Measurements from ENCODE around the gene RDH8.

Gene RDH8

DNA sequence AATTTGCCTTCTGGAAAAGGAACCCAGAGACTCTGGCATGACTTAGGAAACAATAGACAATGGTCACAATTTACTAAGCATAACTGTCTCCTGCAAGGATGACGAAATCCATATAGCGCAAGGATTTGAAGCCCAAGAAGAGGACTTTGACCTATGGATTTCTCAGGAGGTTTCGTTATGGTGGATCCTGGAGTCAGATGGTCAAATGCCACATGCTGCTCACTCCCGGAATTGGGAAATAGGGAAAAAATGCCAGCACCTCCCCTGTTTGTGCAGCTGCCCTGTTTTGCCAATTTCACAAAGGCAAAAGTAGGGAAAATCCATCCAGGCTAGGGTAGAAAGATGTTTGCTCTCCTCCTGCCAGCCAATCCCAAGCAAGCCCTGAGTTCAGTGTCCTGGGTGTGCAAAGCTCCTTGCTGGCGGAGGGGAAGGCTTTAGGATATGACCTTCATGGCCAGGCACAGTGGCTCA is 23.4 kb downstream of the RDH8 start:
- no peak for DNase-seq (ENCODE audit: low spot score)

DNA sequence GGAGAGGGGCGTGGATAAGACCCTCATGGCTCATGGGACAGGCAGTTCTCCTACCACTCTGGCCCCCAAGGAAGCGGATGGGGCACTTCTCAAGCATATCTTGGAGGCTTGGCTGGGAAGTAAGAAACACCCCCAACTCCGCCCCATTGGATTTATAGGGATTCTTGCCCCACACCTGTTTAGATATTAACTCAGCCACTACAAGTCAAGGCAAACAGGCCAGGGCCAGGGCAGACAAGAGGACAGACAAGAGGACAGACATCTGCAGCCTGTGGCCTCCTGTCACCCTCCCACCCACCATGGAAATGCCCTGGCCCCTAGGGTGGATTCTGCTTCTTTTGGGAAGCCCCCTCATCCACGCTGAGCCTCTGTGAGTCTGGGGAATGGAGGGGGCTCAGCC is 24.1 kb downstream of the RDH8 start:
- DNase-seq (ENCODE audit: low spot score), result no peak

DNA sequence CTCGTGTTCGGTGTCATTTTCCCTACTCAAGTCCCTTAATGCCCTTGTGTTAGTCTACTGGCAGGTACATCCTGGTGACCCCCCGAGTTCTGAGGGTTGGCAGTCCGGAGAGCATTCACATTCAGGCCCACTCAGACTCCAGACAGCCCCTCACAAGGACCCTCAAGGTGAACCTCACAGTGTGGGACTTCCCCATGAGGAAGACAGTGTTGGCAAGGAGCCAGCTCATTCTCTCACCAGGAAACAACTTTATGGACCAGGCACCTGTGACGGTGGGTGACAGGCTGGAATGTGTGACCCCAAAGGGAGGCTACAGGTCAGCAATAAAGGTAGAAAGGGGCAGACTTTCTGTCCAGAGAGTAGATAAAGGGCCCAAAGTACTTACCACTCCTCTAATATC is 24.5 kb downstream of the RDH8 start:
- DNase-seq (ENCODE audit: low spot score), result no peak

DNA sequence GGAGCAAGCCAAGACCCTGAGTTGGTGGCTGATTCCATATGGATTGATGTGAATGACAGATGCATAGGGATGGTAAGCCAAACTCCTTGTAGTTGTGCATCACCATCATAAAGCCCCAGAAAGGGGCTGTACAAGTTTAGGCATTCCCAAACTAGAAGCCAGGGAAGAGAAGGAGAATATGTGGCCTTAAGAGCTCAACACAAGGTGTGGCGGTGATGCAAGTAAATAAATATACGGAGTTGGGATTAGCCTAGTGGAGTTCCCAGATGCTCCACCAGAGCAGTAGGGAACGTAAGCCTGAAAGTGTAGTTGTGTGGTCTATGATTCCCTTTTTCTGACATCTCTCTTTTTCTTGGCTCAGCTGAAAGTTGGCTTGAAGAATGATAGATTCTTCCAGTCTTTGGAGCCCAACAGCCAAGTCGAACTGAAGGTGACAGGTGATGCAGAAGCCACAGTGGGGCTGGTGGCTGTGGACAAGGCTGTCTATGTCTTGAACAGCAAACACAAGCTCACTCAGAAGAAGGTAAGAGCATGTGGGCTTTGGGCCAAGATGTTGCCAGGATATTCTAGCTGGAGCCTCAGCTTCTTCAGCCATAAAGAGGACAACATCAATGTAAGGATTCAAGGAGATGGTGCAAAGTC is 30.1 kb downstream of the RDH8 start:
- DNase-seq (ENCODE audit: low spot score), result no peak

DNA sequence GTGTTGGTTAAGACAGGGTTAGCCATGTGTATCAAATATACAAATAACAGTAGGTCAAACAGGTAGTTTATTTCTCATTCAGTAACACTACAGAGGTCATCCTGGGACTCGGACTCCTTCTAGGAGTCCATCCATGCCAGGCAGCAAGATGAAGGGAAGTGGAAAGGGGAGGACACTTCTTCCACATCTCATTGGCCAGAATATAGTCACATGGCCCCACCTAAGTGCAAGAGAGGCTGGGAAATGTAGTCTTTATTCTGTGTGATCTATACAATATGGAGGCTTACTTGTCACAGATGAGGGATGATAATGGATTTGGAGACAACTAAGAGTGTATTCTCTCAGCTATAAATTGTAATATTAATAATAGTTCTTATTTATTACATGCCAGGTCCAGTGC is 31.1 kb downstream of the RDH8 start:
- DNase-seq (ENCODE audit: low spot score), result no peak

DNA sequence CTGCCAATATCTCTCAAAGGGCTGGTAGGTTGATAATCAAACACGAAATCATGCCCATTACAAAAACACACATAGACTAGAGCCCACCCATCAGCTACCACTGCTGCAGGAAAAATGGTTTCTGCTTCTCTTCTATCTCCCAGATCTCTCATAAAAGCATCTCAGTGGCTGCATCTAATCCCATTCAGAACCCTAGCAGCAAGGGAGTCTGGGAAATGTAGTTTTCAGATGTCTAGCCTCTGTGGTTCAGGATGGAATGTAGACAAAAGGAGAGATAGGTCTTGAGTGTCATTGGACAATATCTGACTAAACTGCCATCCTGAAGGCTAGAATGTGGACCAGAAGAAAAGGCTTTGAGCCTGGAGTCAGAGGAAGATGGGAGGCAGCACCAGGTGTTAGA is 32.1 kb downstream of the RDH8 start:
- no peak for DNase-seq (ENCODE audit: low spot score)

DNA sequence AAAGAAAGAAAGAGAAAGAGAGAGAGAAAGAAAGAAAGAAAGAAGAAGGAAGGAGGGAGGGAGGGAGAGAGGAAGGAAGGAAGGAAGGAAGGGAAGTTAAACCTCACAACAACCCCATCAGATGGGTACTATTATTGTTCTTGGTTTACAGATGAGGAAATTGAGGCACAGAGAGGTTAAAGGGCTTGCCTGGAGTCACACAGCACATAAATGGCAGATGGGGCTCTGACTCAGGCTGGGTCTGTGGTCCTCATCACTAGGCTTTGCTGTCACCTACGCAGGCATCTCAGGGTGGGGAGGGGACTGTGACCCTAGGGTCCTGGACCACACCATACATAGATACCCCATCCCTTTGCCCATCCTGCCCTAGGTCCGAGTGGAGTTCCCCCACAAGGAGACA is 36.3 kb downstream of the RDH8 start:
- DNase-seq (ENCODE audit: low spot score), result no peak

DNA sequence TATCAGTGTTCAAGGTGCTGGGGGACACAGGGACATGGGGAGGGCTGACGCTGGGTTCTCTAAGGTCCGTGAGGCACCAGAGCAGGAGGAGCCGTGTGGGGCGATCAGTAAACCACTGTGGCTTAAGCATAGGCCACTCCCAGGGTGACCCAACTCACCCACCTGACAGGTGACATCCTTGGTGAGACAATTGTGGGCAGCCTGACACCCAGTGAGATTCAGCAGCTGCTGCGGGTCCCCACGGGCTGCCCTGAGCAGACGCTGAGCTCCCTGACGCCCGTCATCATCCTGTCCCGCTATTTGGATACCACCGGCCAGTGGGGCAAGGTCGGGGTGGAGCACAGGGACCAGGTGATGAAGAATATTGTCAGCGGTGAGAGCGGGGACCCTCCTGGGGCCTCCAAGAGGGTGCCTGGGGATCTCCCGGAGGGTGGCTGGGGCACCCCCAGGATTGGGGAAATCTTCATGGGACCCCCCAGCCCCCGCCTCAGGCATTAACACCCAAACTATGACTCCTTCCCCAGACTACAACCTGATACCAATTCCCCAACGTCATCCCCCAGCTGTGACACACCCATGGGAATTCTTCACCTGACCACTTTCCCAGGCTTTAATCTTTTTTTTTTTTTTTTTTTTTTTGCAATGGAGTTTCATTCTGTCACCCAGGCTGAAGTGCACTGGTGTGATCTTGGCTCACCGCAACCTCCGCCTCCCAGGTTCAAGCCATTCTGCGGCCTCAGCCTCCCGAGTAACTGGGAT is 39.5 kb downstream of the RDH8 start:
- DNase-seq (ENCODE audit: low spot score), result no peak

DNA sequence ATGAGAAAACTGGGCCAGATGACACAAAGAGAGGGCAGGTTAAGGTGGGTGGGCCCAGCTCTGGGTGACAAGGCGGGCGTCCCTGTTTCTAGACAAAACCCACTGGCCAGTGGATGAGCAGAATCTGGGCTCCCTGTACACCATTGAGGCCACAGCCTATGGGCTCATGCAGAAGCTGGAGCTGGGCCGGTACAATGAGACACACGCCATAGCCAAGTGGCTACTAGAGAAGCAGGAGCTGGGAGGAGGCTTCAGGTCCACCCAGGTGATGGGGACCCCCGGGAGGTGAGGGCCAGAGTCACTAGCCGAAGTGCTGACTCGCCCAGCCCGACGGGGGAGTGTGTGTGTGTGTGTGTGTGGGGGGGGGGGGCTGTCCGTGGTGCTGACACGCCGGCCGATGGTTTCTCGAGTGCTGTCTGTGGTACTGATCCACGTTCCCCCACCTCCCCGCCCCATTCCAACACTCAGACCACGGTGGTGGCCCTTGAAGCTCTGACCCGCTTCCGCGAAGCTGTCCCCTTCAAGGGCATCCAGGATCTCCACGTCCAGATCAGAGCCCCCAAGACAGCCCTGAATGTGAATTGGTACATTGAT is 48.5 kb downstream of the RDH8 start:
- no peak for DNase-seq (ENCODE audit: low spot score)

DNA sequence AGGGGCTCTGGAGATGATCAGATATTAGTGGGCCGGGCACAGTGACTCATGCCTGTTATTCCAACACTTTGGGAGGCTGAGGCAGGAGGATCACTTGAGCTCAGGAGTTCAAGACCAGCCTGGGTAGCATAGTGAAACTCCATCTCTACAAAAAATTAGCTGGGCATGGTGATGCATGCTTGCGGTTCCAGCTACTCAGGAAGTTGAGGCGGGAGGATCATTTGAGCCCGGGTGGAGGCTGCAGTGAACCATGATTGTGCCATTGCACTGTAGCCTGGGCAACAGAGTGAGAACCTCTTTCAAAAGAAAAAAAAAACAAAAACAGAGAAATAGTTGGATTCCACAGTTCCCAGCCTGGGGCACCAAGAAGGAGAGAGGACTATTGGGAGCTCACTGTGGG is 54.9 kb downstream of the RDH8 start:
- DNase-seq (ENCODE audit: low spot score), result no peak

DNA sequence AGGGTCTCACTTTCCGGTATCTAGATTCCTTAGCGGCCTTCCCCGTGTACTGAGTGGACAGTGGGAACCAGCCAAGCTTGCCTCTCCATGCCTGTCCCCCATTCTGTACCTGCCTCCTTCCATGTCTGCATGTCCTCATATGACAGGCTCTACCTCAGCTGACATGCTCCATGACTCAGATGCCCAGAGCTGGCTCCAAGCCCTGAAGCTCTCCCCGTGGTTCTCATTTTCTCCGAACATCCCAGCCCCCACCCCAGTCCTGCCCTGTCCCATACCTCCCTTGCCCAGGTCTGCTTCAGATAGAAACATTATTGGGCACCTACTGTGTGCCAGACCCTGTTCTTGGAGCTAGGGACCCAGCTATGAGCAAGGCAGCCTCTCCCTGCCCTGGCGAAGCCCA is 55.8 kb downstream of the RDH8 start:
- no peak for DNase-seq (ENCODE audit: low spot score)

DNA sequence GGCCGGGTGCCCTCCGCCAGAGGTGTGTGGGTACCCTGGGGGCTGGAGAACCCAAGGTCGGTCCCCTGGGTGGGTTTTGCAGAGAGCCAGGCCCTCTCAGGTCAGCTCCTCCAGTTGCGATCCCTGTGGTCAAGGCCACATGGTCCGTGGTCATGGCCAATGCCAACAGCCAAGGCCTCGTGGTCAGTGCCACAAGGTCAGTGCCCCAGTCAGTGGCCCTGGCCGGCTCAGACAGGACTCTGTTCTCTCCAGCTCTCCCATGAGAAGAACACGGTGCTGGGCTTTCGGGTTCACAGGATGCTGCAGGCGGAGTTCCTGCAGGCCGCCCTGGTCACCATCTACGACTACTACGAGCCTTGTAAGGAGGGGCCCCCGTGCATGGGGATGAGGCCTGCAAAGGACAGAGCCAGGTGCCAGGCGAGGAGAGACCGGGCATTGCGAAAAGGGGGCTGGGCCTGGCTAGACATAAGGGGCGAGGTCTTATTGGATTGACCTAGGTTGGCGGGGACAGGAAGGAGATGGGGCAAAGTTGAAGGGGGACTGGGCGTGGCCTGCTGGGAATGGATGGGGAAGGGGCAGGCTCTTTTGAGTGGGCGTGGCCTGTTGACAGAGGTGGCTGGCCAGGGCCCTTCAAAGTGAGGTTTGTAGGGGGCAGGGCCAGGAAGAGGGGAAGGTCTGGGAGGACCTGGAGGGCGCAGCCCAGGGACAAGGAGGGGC is 57.6 kb downstream of the RDH8 start:
- DNase-seq (ENCODE audit: low spot score), result no peak
